Osteocyte (in vitro differentiated cells): ENCODE data around the gene SPATA9. TPM values are rescaled to one million over a fixed set of nuclear protein-coding genes. Genes with fewer than 3 reads are reported as not detected.

ENCODE experiments used
- DNase-seq: peaks from one replicate; pipeline ENCODE4 v3.0.0; 2021; ENCODE audit warnings: mixed read lengths; ENCODE audit not compliant: unreplicated experiment; ENCODE audit errors: extremely low spot score
- H3K27ac Mint-ChIP-seq: one replicate; pipeline ENCODE4 v1.8.0; 2021; ENCODE audit warnings: mild to moderate bottlenecking, mixed read lengths; ENCODE audit not compliant: unreplicated experiment
- H3K27me3 Mint-ChIP-seq: one replicate; pipeline ENCODE4 v1.8.0; 2021; ENCODE audit warnings: mixed read lengths; ENCODE audit not compliant: unreplicated experiment
- H3K36me3 Mint-ChIP-seq: one replicate; pipeline ENCODE4 v1.8.0; 2021; ENCODE audit warnings: mixed read lengths; ENCODE audit not compliant: unreplicated experiment
- H3K4me1 Mint-ChIP-seq: one replicate; pipeline ENCODE4 v1.8.0; 2021; ENCODE audit warnings: mixed read lengths; ENCODE audit not compliant: unreplicated experiment
- H3K4me3 Mint-ChIP-seq: one replicate; pipeline ENCODE4 v1.8.0; 2021; ENCODE audit warnings: mild to moderate bottlenecking, moderate library complexity, mixed read lengths; ENCODE audit not compliant: unreplicated experiment
- H3K9me3 Mint-ChIP-seq: one replicate; pipeline ENCODE4 v1.8.0; 2021; ENCODE audit warnings: mixed read lengths; ENCODE audit not compliant: unreplicated experiment
- total RNA-seq: library from RNA; stranded (reverse); gene quantifications from 2 replicates; pipeline ENCODE4 v1.2.1, GENCODE V29; 2021
- TF ChIP-seq, protein P1 (sequence below): fragments of 200-600 bp; sonication (generic); IDR thresholded peaks from 2 replicates; pipeline ENCODE4 v1.5.0; 2021; ENCODE audit warnings: antibody characterized with exemption, mild to moderate bottlenecking, moderate library complexity

SPATA9 gene
- total RNA-seq, 1 donor from 2014 or later = 3.0 TPM

GRCh38 chr5:95725937-95726810 is 43.4 kb upstream of the SPATA9 start:
- TF ChIP-seq, protein P1, sequence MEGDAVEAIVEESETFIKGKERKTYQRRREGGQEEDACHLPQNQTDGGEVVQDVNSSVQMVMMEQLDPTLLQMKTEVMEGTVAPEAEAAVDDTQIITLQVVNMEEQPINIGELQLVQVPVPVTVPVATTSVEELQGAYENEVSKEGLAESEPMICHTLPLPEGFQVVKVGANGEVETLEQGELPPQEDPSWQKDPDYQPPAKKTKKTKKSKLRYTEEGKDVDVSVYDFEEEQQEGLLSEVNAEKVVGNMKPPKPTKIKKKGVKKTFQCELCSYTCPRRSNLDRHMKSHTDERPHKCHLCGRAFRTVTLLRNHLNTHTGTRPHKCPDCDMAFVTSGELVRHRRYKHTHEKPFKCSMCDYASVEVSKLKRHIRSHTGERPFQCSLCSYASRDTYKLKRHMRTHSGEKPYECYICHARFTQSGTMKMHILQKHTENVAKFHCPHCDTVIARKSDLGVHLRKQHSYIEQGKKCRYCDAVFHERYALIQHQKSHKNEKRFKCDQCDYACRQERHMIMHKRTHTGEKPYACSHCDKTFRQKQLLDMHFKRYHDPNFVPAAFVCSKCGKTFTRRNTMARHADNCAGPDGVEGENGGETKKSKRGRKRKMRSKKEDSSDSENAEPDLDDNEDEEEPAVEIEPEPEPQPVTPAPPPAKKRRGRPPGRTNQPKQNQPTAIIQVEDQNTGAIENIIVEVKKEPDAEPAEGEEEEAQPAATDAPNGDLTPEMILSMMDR = no peak
- Mint-ChIP-seq H3K4me3 (peak overlapping the region; percentile 24), H3K27ac (peak overlapping the region; percentile 92), H3K36me3 (no peaks in the 10 kb centered on the region), H3K27me3 (no peaks in the 10 kb centered on the region), H3K9me3 (no peaks in the 10 kb centered on the region), H3K4me1 (peaks cover 82% of the 10 kb centered on the region)
- no peak for DNase-seq

GRCh38 chr5:95725071-95725820 is 42.5 kb upstream of the SPATA9 start:
- peaks cover 81% of the 10 kb centered on the region for H3K4me1 Mint-ChIP-seq
- H3K4me3 Mint-ChIP-seq = no peak overlapping the region

DNA sequence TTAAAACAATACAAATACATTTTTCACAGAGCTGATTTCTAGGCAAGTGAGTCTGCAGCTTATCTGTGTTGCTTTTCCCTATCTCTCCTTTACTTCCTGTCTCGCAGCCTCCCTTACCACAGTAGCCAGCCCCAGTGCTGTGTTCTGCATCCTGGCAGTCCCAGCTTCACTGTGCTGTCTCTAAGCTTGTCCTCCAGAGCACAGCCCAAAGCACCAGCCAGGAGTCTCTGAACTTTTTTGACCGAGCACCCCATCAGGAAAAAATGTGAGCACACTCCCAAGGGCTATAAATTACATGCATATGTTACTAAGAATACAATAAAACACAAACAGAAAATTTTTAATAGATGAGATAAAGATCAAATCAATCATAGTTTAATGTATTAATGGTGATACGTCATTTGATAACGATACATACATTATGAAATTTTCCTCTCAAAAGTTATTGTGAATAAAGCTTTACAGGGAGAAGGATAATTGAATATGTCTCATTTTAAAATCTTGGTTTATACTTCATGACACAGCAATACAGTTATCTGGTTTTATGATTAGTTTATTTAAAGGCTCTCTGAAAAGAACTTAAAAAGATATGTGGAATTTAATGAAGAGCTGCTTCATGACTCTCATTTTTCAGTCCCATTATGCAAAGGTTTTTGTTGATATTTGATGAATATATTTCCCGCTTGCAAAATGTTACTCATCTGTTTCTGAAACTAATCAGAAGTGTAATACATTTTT is 41.0 kb upstream of the SPATA9 start:
- Mint-ChIP-seq H3K36me3 (no peaks in the 10 kb centered on the region), H3K27me3 (no peaks in the 10 kb centered on the region), H3K4me3 (no peak overlapping the region), H3K4me1 (peaks cover 74% of the 10 kb centered on the region), H3K27ac (peak overlapping the region; percentile 92), H3K9me3 (no peaks in the 10 kb centered on the region)
- no peak for DNase-seq
- TF ChIP-seq, protein P1 = no peak

More at GRCh38 chr5:95725071-95725820, 42.5 kb upstream of the SPATA9 start:
- TF ChIP-seq, protein P1 = no peak
- no peaks in the 10 kb centered on the region for H3K9me3 Mint-ChIP-seq
- H3K27ac Mint-ChIP-seq = peak overlapping the region; percentile 92
- H3K27me3 Mint-ChIP-seq = no peaks in the 10 kb centered on the region
- DNase-seq = no peak
- H3K36me3 Mint-ChIP-seq = no peaks in the 10 kb centered on the region

DNA sequence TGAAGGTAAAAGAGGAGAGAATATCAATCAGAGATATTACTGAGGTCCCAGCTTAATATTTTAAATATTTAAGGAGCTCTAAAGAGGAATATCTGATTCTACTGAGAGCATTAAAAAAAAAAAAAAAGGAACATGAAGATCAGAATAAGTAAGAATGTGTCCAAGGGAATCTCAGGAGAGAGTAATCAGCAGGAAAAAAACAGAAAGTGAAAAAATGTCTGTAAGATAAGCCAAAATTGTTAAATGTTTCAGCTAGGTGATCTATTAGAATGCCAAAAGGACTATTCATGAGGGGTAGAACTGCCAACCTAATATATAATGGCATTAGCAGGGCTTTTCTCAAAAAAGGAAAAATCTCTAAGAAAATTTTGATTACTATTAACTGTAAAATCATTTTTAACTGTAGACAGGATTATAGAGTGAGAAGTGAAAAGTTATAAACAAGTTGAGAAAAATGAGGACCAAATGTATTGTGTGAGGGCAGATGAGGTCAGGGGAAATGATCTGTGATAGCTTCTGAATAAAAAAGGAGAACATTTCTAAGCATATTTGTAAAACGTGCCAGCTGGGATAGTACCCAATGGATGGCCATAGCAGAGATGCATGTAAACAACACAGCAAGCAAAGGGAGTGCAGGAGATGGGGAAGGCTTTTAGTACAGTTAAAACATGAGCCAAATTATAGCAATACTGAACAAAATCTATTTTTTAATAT is 38.9 kb upstream of the SPATA9 start:
- no peak overlapping the region for H3K27ac Mint-ChIP-seq
- no peaks in the 10 kb centered on the region for H3K36me3 Mint-ChIP-seq
- peaks cover 53% of the 10 kb centered on the region for H3K4me1 Mint-ChIP-seq
- DNase-seq = no peak
- TF ChIP-seq, protein P1 = no peak
- H3K4me3 Mint-ChIP-seq = no peak overlapping the region
- no peaks in the 10 kb centered on the region for H3K27me3 Mint-ChIP-seq
- H3K9me3 Mint-ChIP-seq = no peaks in the 10 kb centered on the region
